Endothelial cell of umbilical vein (primary cell): ENCODE results near the gene P3H2. TPM values are rescaled to one million over a fixed set of nuclear protein-coding genes. Genes with fewer than 3 reads are reported as not detected.

Source experiments
- BruUV-seq: library from RNA; stranded (reverse); fragments of 400-500 nt; replicated peaks from 2 replicates; lab custom pipeline; 2021; lab: Mats Ljungman, UMichigan
- CTCF ChIA-PET: fragments of 300-600, 350-600 bp; sonication (Branson Sonifier 250); formaldehyde crosslinking; loops from one replicate; lab custom pipeline; 2021; ENCODE audit warnings: antibody characterized with exemption, inconsistent platforms; lab: Charles Lee
- POLR2A ChIA-PET: fragments of 300-600, 350-600 bp; sonication (Branson Sonifier 250); formaldehyde crosslinking; loops from one replicate; lab custom pipeline; 2021; ENCODE audit warnings: antibody characterized with exemption, inconsistent platforms; lab: Charles Lee
- DNase-seq: peaks from one replicate; pipeline ENCODE4 v3.0.0-alpha.2; 2011; ENCODE audit warnings: low read depth, low spot score
- FAIRE-seq: peaks from 2 replicates; lab custom pipeline; 2011; peaks lifted over from hg19 to GRCh38; lab: Jason Lieb, UNC
- H2AFZ ChIP-seq: 2 replicates; pipeline ENCODE4 v1.6.0; 2012; ENCODE audit warnings: low read depth, low read length, control low read depth, inconsistent platforms
- H3K27ac ChIP-seq: 2 replicates; pipeline ENCODE4 v1.5.1; 2011; ENCODE audit warnings: low read depth, mild to moderate bottlenecking, control low read depth, low read length, moderate library complexity; ENCODE audit not compliant: insufficient read depth
- H3K27me3 ChIP-seq, 2 experiments: 2 replicates each; pipeline versions ENCODE4 v1.6.0 to v1.6.1; 2011; ENCODE audit warnings: low read length in 2 of 2, mixed read lengths in 1 of 2; ENCODE audit not compliant: control insufficient read depth in 2 of 2, insufficient read depth in 2 of 2
- H3K36me3 ChIP-seq, 2 experiments: 2 replicates in 1 of 2; 3 replicates in 1 of 2; pipeline ENCODE4 v1.5.1; 2011; ENCODE audit warnings: low read length in 2 of 2, mild to moderate bottlenecking in 1 of 2, moderate library complexity in 1 of 2; ENCODE audit not compliant: control insufficient read depth in 2 of 2, insufficient read depth in 2 of 2; ENCODE audit errors: extremely low read depth in 1 of 2
- H3K4me1 ChIP-seq: 3 replicates; pipeline ENCODE4 v1.5.1; 2011; ENCODE audit warnings: mild to moderate bottlenecking, low read length; ENCODE audit not compliant: control insufficient read depth, insufficient read depth; ENCODE audit errors: extremely low read depth
- H3K4me2 ChIP-seq: 2 replicates; pipeline ENCODE4 v1.6.1; 2011; ENCODE audit warnings: low read length, control low read depth, mixed read lengths; ENCODE audit not compliant: insufficient read depth
- H3K4me3 ChIP-seq, 3 experiments: fragments of 200-600 bp in 1 of 3; sonication (generic), shearing (Covaris generic) in 1 of 3; replicated peaks in 1 of 3; 2 replicates each; pipeline ENCODE4 v1.5.1; 2011 to 2016; ENCODE audit warnings: control low read depth in 3 of 3, low read length in 3 of 3, mild to moderate bottlenecking in 2 of 3, inconsistent platforms in 1 of 3, low read depth in 1 of 3, moderate library complexity in 1 of 3; ENCODE audit not compliant: insufficient read depth in 1 of 3
- H3K79me2 ChIP-seq: 2 replicates; pipeline ENCODE4 v1.6.0; 2012; ENCODE audit warnings: low read length, inconsistent platforms; ENCODE audit not compliant: control insufficient read depth, insufficient read depth
- H3K9ac ChIP-seq: replicated peaks from 2 replicates; pipeline ENCODE3; 2011; ENCODE audit warnings: low read length, control low read depth; ENCODE audit not compliant: insufficient read depth; ENCODE audit errors: extremely low read depth
- H3K9me1 ChIP-seq: replicated peaks from 3 replicates; pipeline ENCODE4 v1.6.0; 2011; ENCODE audit warnings: mild to moderate bottlenecking, low read length; ENCODE audit not compliant: control insufficient read depth, insufficient read depth; ENCODE audit errors: extremely low read depth
- H3K9me3 ChIP-seq: replicated peaks from 2 replicates; pipeline ENCODE4 v1.5.1; 2012; ENCODE audit warnings: low read length, inconsistent platforms; ENCODE audit not compliant: control insufficient read depth, insufficient read depth
- H4K20me1 ChIP-seq: replicated peaks from 2 replicates; pipeline ENCODE3; 2011; ENCODE audit warnings: mild to moderate bottlenecking, low read length; ENCODE audit not compliant: control insufficient read depth, insufficient read depth; ENCODE audit errors: extremely low read depth
- EZH2 ChIP-seq: IDR thresholded peaks from 2 replicates; pipeline ENCODE4 v1.6.1; 2012; ENCODE audit warnings: borderline replicate concordance, low read depth, mild to moderate bottlenecking, moderate library complexity, low read length, inconsistent platforms; ENCODE audit not compliant: severe bottlenecking
- FOS ChIP-seq: IDR thresholded peaks from 2 replicates; pipeline ENCODE4 v1.6.1; 2011; ENCODE audit warnings: mild to moderate bottlenecking, low read length, moderate library complexity, borderline replicate concordance; ENCODE audit not compliant: insufficient read depth
- GATA2 ChIP-seq: IDR thresholded peaks from 2 replicates; pipeline ENCODE4 v1.7.0; 2011; ENCODE audit warnings: low read depth, mild to moderate bottlenecking, moderate library complexity, mixed read lengths, low read length; ENCODE audit not compliant: insufficient read length, insufficient read depth
- JUN ChIP-seq: IDR thresholded peaks from 2 replicates; pipeline ENCODE4 v1.6.1; 2011; ENCODE audit warnings: borderline replicate concordance, low read depth; ENCODE audit not compliant: insufficient read length, insufficient read depth
- MYC ChIP-seq: IDR thresholded peaks from one replicate; pipeline ENCODE4 v1.6.1; 2011; ENCODE audit warnings: mild to moderate bottlenecking, low read depth, low read length
- POLR2A ChIP-seq: IDR thresholded peaks from 2 replicates; pipeline ENCODE4 v1.6.1; 2012; ENCODE audit warnings: low read depth, mild to moderate bottlenecking, control low read depth, low read length
- POLR2AphosphoS5 ChIP-seq: IDR thresholded peaks from 2 replicates; pipeline ENCODE4 v1.6.1; 2012; ENCODE audit warnings: low read depth, mild to moderate bottlenecking, control low read depth, low read length, moderate library complexity; ENCODE audit not compliant: insufficient read depth
- dilution Hi-C: fragments of 300-500 bp; cut with MboI; formaldehyde crosslinking; loops from one replicate; pipeline ENCODE4 v1.15.0; 2019; ENCODE audit warnings: low sequenced_read_pairs; ENCODE audit not compliant: extremely low pct_ligation_motif_present
- intact Hi-C: fragments of 100-400 bp; cut with micrococcal nuclease; formaldehyde crosslinking; loops from one replicate; pipeline ENCODE4 v1.10.0; 2022
- polyA plus RNA-seq, 4 experiments: library from polyadenylated mRNA; depleted of rRNA in 3 of 4; stranded (reverse) in 3 of 4; unstranded in 1 of 4; fragments of >200 nt; gene quantifications; 2 replicates each; pipeline versions ENCODE4 v1.2.1 to v1.2.3, GENCODE V29; 2011 to 2012; ENCODE audit warnings: missing spikeins in 1 of 4
- total RNA-seq: library from RNA; stranded (reverse); gene quantifications from 2 replicates; pipeline ENCODE4 v1.2.3, GENCODE V29; 2021
- TF ChIP-seq, protein P1 (sequence below): IDR thresholded peaks from 2 replicates; pipeline ENCODE4 v1.6.1; 2011; ENCODE audit not compliant: insufficient read depth, insufficient read length
- TF ChIP-seq, protein P2 (sequence below), 2 donors: IDR thresholded peaks; 1 replicate in 1 of 2; 2 replicates in 1 of 2; pipeline ENCODE4 v1.5.1; 2011; ENCODE audit warnings: low read length in 2 of 2, mild to moderate bottlenecking in 2 of 2, moderate library complexity in 2 of 2, control low read depth in 1 of 2, inconsistent platforms in 1 of 2, low read depth in 1 of 2; ENCODE audit not compliant: insufficient read depth in 1 of 2; ENCODE audit errors: extremely low read depth in 1 of 2

Gene P3H2
- total and polyA plus RNA-seq, 2 donors (not counting 3 experiments of a cell fraction or from before 2014, with no cell fraction given) = 6.6 to 6.8 TPM

DNA sequence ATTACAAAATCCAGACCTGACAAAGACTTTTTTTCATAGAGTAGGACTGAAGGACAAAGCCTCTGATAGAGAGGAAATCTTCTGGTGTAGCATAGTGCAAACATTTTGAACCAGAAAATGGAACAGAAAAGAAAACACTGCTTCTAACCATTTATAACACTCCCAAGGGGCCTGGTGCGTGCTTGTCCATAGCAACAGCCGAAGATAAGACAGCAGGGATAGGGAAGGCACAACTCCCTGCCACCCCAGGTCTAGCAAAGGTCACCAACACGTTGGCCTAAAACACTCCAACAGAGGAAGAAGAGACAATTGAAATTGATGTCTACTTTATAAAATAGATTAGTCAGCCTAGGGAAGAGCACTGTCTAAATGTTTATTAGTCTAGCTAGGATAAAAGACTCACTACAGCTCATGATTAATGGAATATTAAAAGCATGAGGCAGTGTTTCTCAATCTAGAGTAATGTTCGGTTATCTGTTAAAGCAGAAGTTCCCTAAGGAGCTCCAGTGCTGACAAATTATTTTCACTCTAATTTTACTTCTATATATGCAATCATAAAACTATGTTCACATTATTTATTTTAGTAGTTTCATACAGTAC lies 145.2 kb downstream of the P3H2 start:
- Histone ChIP-seq H3K27ac (no peak overlapping the region), H3K4me1 (no peaks in the 10 kb centered on the region), H3K36me3 (no peaks in the 10 kb centered on the region), H2AFZ (no peak overlapping the region), H3K9me1 (peaks cover 2% of the 10 kb centered on the region), H3K9ac (no peak overlapping the region), H3K27me3 (no peaks in the 10 kb centered on the region), H3K4me2 (no peak overlapping the region), H3K79me2 (no peaks in the 10 kb centered on the region), H3K4me3 (no peak overlapping the region), H4K20me1 (no peaks in the 10 kb centered on the region), H3K9me3 (no peaks in the 10 kb centered on the region)
- BruUV-seq = no TSS peak
- TF ChIP-seq EZH2 (no peak), POLR2AphosphoS5 (no peak), GATA2 (no peak), POLR2A (no peak), FOS (no peak), JUN (no peak)
- TF ChIP-seq, protein P1, sequence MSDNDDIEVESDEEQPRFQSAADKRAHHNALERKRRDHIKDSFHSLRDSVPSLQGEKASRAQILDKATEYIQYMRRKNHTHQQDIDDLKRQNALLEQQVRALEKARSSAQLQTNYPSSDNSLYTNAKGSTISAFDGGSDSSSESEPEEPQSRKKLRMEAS = no peak
- DNase-seq = no peak
- dilution Hi-C loops (no loop called here), intact Hi-C loops (no loop called here)
- ChIA-PET CTCF (interaction anchor here (1.2 kb wide), 1 partner anchor 14 kb away, joined by 3 read pairs; no protein-coding TSS in a partner anchor), POLR2A (no interaction called here)
- FAIRE-seq = no peak

DNA sequence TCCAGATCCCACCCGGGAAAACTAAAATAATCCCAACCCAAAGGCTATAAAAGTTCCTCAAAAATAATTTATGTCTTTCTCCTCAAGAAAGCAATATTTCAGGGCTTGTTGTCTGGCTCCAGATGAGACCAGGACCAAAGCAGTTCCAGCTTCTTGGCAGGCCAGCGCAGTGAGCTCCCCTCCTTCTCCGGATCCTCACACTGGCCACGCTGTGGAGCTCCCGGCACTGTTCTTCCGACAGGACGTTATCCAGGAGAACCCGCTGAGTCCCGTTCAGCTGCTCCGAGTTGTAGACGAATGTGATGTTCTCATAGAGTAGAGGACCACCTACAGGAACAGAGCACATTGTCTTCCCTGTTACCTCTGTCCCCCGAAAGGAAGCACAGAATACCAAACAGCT lies 146.3 kb downstream of the P3H2 start:
- dilution Hi-C loops (loop anchor here (25.0 kb wide), 2 partner anchors 238 to 338 kb away; partner anchors contain the start of gene CLDN1), intact Hi-C loops (no loop called here)
- Histone ChIP-seq H3K9ac (no peak overlapping the region), H3K4me2 (no peak overlapping the region), H3K9me1 (peaks cover 2% of the 10 kb centered on the region), H2AFZ (no peak overlapping the region), H4K20me1 (no peaks in the 10 kb centered on the region), H3K79me2 (no peaks in the 10 kb centered on the region), H3K36me3 (no peaks in the 10 kb centered on the region), H3K27me3 (no peaks in the 10 kb centered on the region), H3K27ac (no peak overlapping the region), H3K9me3 (no peaks in the 10 kb centered on the region), H3K4me1 (no peaks in the 10 kb centered on the region), H3K4me3 (no peak overlapping the region)
- ChIA-PET CTCF (no interaction called here), POLR2A (no interaction called here)
- TF ChIP-seq GATA2 (no peak), MYC (no peak), JUN (no peak), EZH2 (no peak), FOS (no peak), POLR2AphosphoS5 (no peak), POLR2A (no peak)
- TF ChIP-seq, protein P2, sequence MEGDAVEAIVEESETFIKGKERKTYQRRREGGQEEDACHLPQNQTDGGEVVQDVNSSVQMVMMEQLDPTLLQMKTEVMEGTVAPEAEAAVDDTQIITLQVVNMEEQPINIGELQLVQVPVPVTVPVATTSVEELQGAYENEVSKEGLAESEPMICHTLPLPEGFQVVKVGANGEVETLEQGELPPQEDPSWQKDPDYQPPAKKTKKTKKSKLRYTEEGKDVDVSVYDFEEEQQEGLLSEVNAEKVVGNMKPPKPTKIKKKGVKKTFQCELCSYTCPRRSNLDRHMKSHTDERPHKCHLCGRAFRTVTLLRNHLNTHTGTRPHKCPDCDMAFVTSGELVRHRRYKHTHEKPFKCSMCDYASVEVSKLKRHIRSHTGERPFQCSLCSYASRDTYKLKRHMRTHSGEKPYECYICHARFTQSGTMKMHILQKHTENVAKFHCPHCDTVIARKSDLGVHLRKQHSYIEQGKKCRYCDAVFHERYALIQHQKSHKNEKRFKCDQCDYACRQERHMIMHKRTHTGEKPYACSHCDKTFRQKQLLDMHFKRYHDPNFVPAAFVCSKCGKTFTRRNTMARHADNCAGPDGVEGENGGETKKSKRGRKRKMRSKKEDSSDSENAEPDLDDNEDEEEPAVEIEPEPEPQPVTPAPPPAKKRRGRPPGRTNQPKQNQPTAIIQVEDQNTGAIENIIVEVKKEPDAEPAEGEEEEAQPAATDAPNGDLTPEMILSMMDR (IDR thresholded peaks at IDR 0.05; ENCODE audit: extremely low read depth in 1 of 2, insufficient read depth in 1 of 2, low read depth in 1 of 2, low read length in 2 of 2) = no peak
- TF ChIP-seq, protein P1 = no peak
- BruUV-seq = no TSS peak
- DNase-seq (no peak), FAIRE-seq (no peak)
